Measurements from ENCODE around the gene ACVR1.

Gene ACVR1

DNA sequence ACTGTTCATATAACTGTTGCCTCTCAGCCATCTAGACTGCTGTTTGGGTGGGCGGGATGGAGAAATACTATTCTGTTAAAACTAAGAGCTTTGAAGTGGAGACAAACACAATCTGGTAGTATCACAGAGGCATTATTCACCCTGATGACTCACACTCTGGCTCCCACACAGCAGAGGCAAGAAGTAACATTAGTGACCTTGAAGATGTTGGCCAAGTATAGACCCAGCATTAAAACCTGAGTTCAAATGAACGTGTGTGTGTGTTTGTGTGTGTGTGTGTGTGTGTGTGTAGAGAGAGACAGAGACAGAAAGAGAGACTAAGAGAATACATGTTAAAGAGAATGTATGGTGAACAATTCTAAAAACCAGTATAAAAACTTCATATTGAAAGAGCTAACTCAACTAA lies 22.5 kb upstream of the ACVR1 start:
- H3K4me1 ChIP-seq (ENCODE audit: insufficient read depth, low read length) = peaks cover 38% of the 10 kb centered on the region
- peak overlapping the region; percentile 85 for H3K27ac ChIP-seq (ENCODE audit: low read length)
- peak; percentile 35 for DNase-seq
- no peak overlapping the region for H3K9ac ChIP-seq (ENCODE audit: low read depth, low read length)
- no peaks in the 10 kb centered on the region for H4K20me1 ChIP-seq (ENCODE audit: insufficient read depth, low read length)
- peak; percentile 51 for ATAC-seq (ENCODE audit: insufficient read depth, low read depth)
- no peaks in the 10 kb centered on the region for H3K79me2 ChIP-seq (ENCODE audit: insufficient read depth, low read length)
- TF ChIP-seq, protein P1, sequence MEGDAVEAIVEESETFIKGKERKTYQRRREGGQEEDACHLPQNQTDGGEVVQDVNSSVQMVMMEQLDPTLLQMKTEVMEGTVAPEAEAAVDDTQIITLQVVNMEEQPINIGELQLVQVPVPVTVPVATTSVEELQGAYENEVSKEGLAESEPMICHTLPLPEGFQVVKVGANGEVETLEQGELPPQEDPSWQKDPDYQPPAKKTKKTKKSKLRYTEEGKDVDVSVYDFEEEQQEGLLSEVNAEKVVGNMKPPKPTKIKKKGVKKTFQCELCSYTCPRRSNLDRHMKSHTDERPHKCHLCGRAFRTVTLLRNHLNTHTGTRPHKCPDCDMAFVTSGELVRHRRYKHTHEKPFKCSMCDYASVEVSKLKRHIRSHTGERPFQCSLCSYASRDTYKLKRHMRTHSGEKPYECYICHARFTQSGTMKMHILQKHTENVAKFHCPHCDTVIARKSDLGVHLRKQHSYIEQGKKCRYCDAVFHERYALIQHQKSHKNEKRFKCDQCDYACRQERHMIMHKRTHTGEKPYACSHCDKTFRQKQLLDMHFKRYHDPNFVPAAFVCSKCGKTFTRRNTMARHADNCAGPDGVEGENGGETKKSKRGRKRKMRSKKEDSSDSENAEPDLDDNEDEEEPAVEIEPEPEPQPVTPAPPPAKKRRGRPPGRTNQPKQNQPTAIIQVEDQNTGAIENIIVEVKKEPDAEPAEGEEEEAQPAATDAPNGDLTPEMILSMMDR (IDR thresholded peaks at IDR 0.05; ENCODE audit: borderline replicate concordance, extremely low read depth, low read length, poor library complexity, severe bottlenecking) = no peak
- TF ChIP-seq EZH2 (IDR thresholded peaks at IDR 0.05; ENCODE audit: borderline replicate concordance, low read depth, low read length, severe bottlenecking) = no peak
- no peaks in the 10 kb centered on the region for H3K9me3 ChIP-seq (ENCODE audit: insufficient read depth, low read length, severe bottlenecking)
- H3K4me3 ChIP-seq (ENCODE audit: low read depth in 1 of 2, low read length in 2 of 2) = no peak overlapping the region
- 0 out of 2 replicates have a peak overlapping the region, but pooled peaks have one; percentile 9 for H3K4me2 ChIP-seq (ENCODE audit: insufficient read depth, low read length)
- H2AFZ ChIP-seq (ENCODE audit: low read depth, low read length) = no peak overlapping the region; the same call in 1 of the 2 replicates
- H3K36me3 ChIP-seq (ENCODE audit: insufficient read depth, low read length) = no peaks in the 10 kb centered on the region
- H3K27me3 ChIP-seq (ENCODE audit: insufficient read depth, low read length, poor library complexity) = no peaks in the 10 kb centered on the region

DNA sequence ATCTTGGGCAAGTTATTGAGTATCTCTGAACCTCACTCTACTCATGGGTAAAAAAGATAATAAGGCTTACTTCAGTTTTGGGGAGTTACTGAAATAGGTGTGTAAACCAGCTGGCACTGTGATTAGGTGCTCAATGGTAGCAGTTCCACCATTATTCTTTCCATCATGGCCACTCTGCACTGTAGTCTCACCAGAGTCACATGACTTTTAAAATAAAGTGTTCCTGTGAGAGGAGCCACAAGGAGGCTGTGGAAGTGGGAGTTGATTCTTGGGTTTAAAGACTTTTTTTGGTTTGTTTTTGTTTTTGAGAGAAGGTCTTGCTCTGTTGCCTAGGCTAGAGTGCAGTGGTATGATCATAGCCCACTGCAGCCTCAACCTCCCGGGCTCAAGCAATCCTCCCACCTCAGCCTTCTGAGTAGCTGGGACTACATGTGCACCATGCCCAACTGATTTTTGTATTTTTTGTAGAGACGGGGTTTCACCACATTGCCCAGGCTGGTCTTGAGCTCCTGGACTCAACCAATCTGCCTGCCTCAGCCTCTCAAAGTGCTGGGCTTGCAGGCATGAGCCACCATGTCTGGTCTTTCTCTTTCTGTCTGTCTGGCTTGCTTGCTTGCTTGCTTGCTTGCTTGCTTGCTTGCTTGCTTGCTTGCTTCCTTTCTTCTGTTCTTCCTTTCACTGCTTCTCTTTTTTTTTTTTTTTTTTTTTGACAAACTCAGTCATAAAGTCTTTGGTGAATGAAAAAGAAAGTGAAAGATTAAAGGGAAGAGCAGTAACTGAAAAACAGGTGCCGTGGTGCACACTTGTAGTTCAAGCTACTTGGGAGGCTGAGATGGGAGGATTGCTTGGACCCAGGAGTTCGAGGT lies 21.2 kb upstream of the ACVR1 start:
- Histone ChIP-seq H3K79me2 (ENCODE audit: insufficient read depth, low read length) (no peaks in the 10 kb centered on the region), H4K20me1 (ENCODE audit: insufficient read depth, low read length) (no peaks in the 10 kb centered on the region), H3K4me3 (ENCODE audit: low read depth in 1 of 2, low read length in 2 of 2) (peak overlapping the region in 1 of 2 experiments; percentile 39; a peak in 2 of 4 replicates), H3K9me3 (ENCODE audit: insufficient read depth, low read length, severe bottlenecking) (no peaks in the 10 kb centered on the region), H3K27me3 (ENCODE audit: insufficient read depth, low read length, poor library complexity) (no peaks in the 10 kb centered on the region), H3K4me2 (ENCODE audit: insufficient read depth, low read length) (peak overlapping the region; percentile 53), H2AFZ (ENCODE audit: low read depth, low read length) (peak overlapping the region; percentile 79), H3K27ac (ENCODE audit: low read length) (peak overlapping the region; percentile 85), H3K9ac (ENCODE audit: low read depth, low read length) (peak overlapping the region; percentile 46), H3K36me3 (ENCODE audit: insufficient read depth, low read length) (no peaks in the 10 kb centered on the region), H3K4me1 (ENCODE audit: insufficient read depth, low read length) (peaks cover 38% of the 10 kb centered on the region)
- peak; percentile 61 for DNase-seq
- peak; percentile 64 for ATAC-seq (ENCODE audit: insufficient read depth, low read depth)
- TF ChIP-seq, protein P1 (IDR thresholded peaks at IDR 0.05; ENCODE audit: borderline replicate concordance, extremely low read depth, low read length, poor library complexity, severe bottlenecking) = no peak
- TF ChIP-seq EZH2 (IDR thresholded peaks at IDR 0.05; ENCODE audit: borderline replicate concordance, low read depth, low read length, severe bottlenecking) = no peak

DNA sequence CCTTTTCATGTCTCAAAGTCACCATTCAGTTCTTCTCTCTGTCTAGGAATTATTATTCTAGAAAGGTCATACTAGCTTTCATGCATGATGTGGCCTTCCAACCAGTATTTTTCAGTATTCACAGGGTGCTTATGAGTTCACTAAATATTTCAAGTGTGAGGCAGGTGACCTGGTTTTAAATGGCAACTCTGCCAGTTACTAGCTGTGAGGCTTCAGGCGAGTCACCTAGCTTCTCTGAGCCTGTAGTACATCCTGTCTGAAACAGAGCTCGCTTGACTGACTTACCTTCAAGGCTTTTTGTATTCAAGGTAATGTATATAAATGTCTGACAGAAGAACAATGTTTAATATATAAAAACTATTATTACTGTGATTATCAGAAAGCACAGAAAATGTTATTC lies 19.4 kb upstream of the ACVR1 start:
- Histone ChIP-seq H3K27ac (ENCODE audit: low read length) (no peak overlapping the region), H4K20me1 (ENCODE audit: insufficient read depth, low read length) (no peaks in the 10 kb centered on the region), H3K79me2 (ENCODE audit: insufficient read depth, low read length) (no peaks in the 10 kb centered on the region), H3K4me2 (ENCODE audit: insufficient read depth, low read length) (no peak overlapping the region), H3K9ac (ENCODE audit: low read depth, low read length) (no peak overlapping the region), H3K36me3 (ENCODE audit: insufficient read depth, low read length) (no peaks in the 10 kb centered on the region), H3K4me3 (ENCODE audit: low read depth in 1 of 2, low read length in 2 of 2) (no peak overlapping the region), H3K9me3 (ENCODE audit: insufficient read depth, low read length, severe bottlenecking) (no peaks in the 10 kb centered on the region), H2AFZ (ENCODE audit: low read depth, low read length) (no peak overlapping the region), H3K4me1 (ENCODE audit: insufficient read depth, low read length) (peaks cover 41% of the 10 kb centered on the region), H3K27me3 (ENCODE audit: insufficient read depth, low read length, poor library complexity) (no peaks in the 10 kb centered on the region)
- TF ChIP-seq, protein P1 (IDR thresholded peaks at IDR 0.05; ENCODE audit: borderline replicate concordance, extremely low read depth, low read length, poor library complexity, severe bottlenecking) = no peak
- TF ChIP-seq EZH2 (IDR thresholded peaks at IDR 0.05; ENCODE audit: borderline replicate concordance, low read depth, low read length, severe bottlenecking) = no peak
- DNase-seq (no peak), ATAC-seq (ENCODE audit: insufficient read depth, low read depth) (no peak)
